IMR-90 (cell line): ENCODE measurements around the gene TUBGCP3.

Source experiments
- CHD1 ChIP-seq: IDR thresholded peaks from 2 replicates; pipeline ENCODE4 v1.6.1; 2012; ENCODE audit warnings: low read depth, low read length, improper control_type of control experiment
- RAD21 ChIP-seq: IDR thresholded peaks from 2 replicates; pipeline ENCODE4 v1.6.1; 2012; ENCODE audit warnings: low read length, improper control_type of control experiment

DNA sequence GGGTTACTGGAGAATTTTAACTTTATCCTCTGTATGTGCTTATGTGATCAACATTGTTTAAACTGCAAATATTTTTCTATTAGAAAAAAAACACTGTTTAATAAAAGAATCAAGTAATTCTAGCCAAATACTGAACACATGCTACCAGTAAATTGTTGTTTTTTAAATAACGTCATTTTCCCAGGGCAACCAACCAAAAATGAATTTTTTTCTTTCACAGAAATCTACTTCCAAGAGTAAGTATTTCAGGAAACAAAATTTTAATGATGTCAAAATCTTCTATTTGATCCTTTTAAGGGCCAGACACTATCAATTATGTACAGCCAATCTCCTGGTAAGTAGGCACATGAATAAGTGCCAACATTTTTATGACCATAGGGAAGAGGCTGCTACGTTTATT is 57.1 kb downstream of the TUBGCP3 start:
- no peak for TF ChIP-seq CHD1
- no peak for TF ChIP-seq RAD21
